Vagina (tissue), 2 donors: ENCODE results near the gene NODAL. TPM values are rescaled to one million over a fixed set of nuclear protein-coding genes. Genes with fewer than 3 reads are reported as not detected.

Experiments used
- DNase-seq, 2 donors: peaks; one replicate each; pipeline ENCODE4 v3.0.0-alpha.2; 2017; ENCODE audit errors: extremely low spot score in 2 of 2
- H3K27ac ChIP-seq: fragments of 200-600 bp; sonication (generic); one replicate; pipeline ENCODE4 v1.5.1; 2019
- H3K27me3 ChIP-seq: fragments of 200-600 bp; sonication (generic); one replicate; pipeline ENCODE4 v1.5.1; 2019
- H3K36me3 ChIP-seq, 2 donors: fragments of 200-600 bp; sonication (generic); one replicate each; pipeline ENCODE4 v1.5.1; 2017 to 2019
- H3K4me1 ChIP-seq: fragments of 200-600 bp; sonication (generic); one replicate; pipeline ENCODE4 v1.5.1; 2019
- H3K4me3 ChIP-seq, 2 donors: fragments of 200-600 bp; sonication (generic); 1 replicate in 1 of 2; 2 replicates in 1 of 2; pipeline ENCODE4 v1.5.1; 2016 to 2019
- H3K9me3 ChIP-seq: fragments of 200-600 bp; sonication (generic); one replicate; pipeline ENCODE4 v1.5.1; 2019
- CTCF ChIP-seq, 3 experiments: fragments of 450-650 bp in 2 of 3; fragments of 200-600 bp in 1 of 3; sonication (generic) in 1 of 3; IDR thresholded peaks; one replicate each; pipeline ENCODE4 v1.5.1; 2017 to 2019; ENCODE audit warnings: antibody characterized with exemption in 3 of 3, mild to moderate bottlenecking in 2 of 3, moderate library complexity in 2 of 3
- POLR2A ChIP-seq, 2 donors: fragments of 450-650 bp; IDR thresholded peaks; one replicate each; pipeline ENCODE4 v1.6.1; 2017; ENCODE audit warnings: antibody characterized with exemption in 2 of 2, mild to moderate bottlenecking in 2 of 2, moderate library complexity in 2 of 2
- POLR2AphosphoS5 ChIP-seq, 2 donors: sonication (generic); formaldehyde crosslinking; IDR thresholded peaks; one replicate each; pipeline ENCODE4 v1.9.0; 2017; ENCODE audit warnings: antibody characterized with exemption in 2 of 2, mild to moderate bottlenecking in 2 of 2, low read depth in 1 of 2; ENCODE audit not compliant: insufficient read depth in 1 of 2
- intact Hi-C: fragments of 100-400 bp; cut with DNase I; formaldehyde crosslinking; loops from one replicate; pipeline ENCODE4 v1.15.1; 2023
- total RNA-seq: library from RNA; depleted of rRNA; stranded (reverse); fragments of >200 nt; gene quantifications from one replicate; pipeline ENCODE4 v1.2.3, GENCODE V29; 2016

NODAL gene
- total RNA-seq, 1 donor from 2014 or later = not detected

- Histone ChIP-seq H3K36me3 (no peaks in the 10 kb centered on the region), H3K27ac (no peak overlapping the region), H3K27me3 (no peaks in the 10 kb centered on the region), H3K4me3 (no peak overlapping the region), H3K9me3 (no peaks in the 10 kb centered on the region), H3K4me1 (peaks cover 6% of the 10 kb centered on the region)
- no peak for DNase-seq
- TF ChIP-seq CTCF (IDR thresholded peaks at IDR 0.05) (no peak), POLR2A (IDR thresholded peaks at IDR 0.05) (no peak), POLR2AphosphoS5 (IDR thresholded peaks at IDR 0.05; ENCODE audit: insufficient read depth in 1 of 2, low read depth in 1 of 2) (no peak)
- intact Hi-C loops = no loop called here
Observed at GRCh38 chr10:70472799-70473454, 31.4 kb upstream of the NODAL start.

- Histone ChIP-seq H3K27me3 (no peaks in the 10 kb centered on the region), H3K36me3 (no peaks in the 10 kb centered on the region), H3K9me3 (no peaks in the 10 kb centered on the region), H3K4me1 (peaks cover 11% of the 10 kb centered on the region), H3K27ac (no peak overlapping the region), H3K4me3 (no peak overlapping the region)
- intact Hi-C loops = no loop called here
- no peak for TF ChIP-seq CTCF (IDR thresholded peaks at IDR 0.05)
- no peak for TF ChIP-seq POLR2A (IDR thresholded peaks at IDR 0.05)
- no peak for TF ChIP-seq POLR2AphosphoS5 (IDR thresholded peaks at IDR 0.05; ENCODE audit: insufficient read depth in 1 of 2, low read depth in 1 of 2)
- DNase-seq = no peak
Observed at GRCh38 chr10:70466951-70467350, 25.5 kb upstream of the NODAL start.

GRCh38 chr10:70465832-70466231 lies 24.4 kb upstream of the NODAL start:
- intact Hi-C loops = no loop called here
- no peak for TF ChIP-seq CTCF (IDR thresholded peaks at IDR 0.05)
- TF ChIP-seq POLR2AphosphoS5 (IDR thresholded peaks at IDR 0.05; ENCODE audit: insufficient read depth in 1 of 2, low read depth in 1 of 2) = no peak
- Histone ChIP-seq H3K9me3 (no peaks in the 10 kb centered on the region), H3K4me3 (no peak overlapping the region), H3K4me1 (peaks cover 17% of the 10 kb centered on the region), H3K27me3 (no peaks in the 10 kb centered on the region), H3K36me3 (no peaks in the 10 kb centered on the region), H3K27ac (no peak overlapping the region)
- no peak for DNase-seq

GRCh38 chr10:70465278-70465677 lies 23.8 kb upstream of the NODAL start:
- Histone ChIP-seq H3K36me3 (no peaks in the 10 kb centered on the region), H3K9me3 (no peaks in the 10 kb centered on the region), H3K27me3 (no peaks in the 10 kb centered on the region), H3K4me3 (no peak overlapping the region), H3K4me1 (peaks cover 17% of the 10 kb centered on the region), H3K27ac (no peak overlapping the region)
- intact Hi-C loops = no loop called here
- DNase-seq = no peak
- TF ChIP-seq POLR2AphosphoS5 (IDR thresholded peaks at IDR 0.05; ENCODE audit: insufficient read depth in 1 of 2, low read depth in 1 of 2) (no peak), POLR2A (IDR thresholded peaks at IDR 0.05) (no peak), CTCF (IDR thresholded peaks at IDR 0.05) (no peak)

- DNase-seq = peak in 1 of 2 donors; percentile 86
- peaks cover 30% of the 10 kb centered on the region for H3K4me1 ChIP-seq
- TF ChIP-seq POLR2A (IDR thresholded peaks at IDR 0.05) = no peak
- no peak for TF ChIP-seq CTCF (IDR thresholded peaks at IDR 0.05)
- no peak for TF ChIP-seq POLR2AphosphoS5 (IDR thresholded peaks at IDR 0.05; ENCODE audit: insufficient read depth in 1 of 2, low read depth in 1 of 2)
- H3K9me3 ChIP-seq = no peaks in the 10 kb centered on the region
- H3K27me3 ChIP-seq = no peaks in the 10 kb centered on the region
- H3K27ac ChIP-seq = no peak overlapping the region
- H3K36me3 ChIP-seq = no peaks in the 10 kb centered on the region
- intact Hi-C loops = loop anchor here (5.0 kb wide), 1 partner anchor 75 kb away; no protein-coding TSS in a partner anchor
- no peak overlapping the region for H3K4me3 ChIP-seq
Observed at GRCh38 chr10:70462349-70462984, 21.0 kb upstream of the NODAL start.
